ENCODE results near the gene IQCF2.
"Not testable (repeated sequence)": the region's sequence is repeated elsewhere in the genome, so short reads cannot be mapped to it uniquely, and the experiment has no call there.

Gene IQCF2

DNA sequence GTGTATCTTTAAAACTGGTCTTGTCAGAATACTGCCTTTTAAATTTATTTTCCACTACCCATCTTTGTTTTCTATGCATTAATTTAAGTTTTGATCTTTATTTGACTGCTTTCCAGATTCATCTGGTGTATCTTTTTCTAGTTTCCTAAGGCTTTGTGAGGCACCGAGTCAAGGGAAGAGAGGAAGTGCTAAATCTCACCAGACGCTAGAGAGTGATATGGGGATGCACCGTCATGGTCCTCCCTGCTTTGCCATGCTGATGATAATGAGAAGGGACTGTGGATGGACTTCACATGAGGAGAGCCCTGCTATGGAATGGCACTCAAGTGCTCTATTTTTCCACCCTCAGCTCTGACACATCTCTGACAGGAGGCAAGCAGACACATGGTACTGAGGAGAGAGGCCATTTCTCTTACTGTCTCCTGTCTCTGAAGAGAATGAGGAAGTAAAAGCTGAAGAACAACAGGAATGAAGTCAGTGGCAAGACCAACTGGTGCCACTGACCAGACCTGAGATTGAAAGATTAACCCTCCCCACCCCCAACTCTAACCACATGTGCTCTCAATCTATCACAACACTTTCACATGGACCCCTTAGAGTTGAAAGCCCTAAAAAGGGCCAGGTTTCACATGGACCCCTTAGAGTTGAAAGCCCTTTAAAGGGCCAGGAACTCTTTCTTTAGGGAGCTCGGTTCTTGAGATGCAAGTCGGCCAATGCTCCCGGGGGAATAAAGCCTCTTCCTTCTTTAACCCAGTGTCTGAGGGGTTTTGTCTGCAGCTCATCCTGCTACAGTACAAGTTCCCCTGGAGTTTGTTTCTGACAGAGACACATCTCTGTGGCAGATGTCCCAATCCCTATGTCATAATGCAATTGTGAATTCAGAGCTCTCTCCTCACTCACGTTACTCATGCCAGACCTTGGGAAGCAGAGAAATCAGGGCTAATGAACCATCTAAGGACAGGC is at the start of gene IQCF2:
Gene IQCF2 (plus strand): TSS at position 913 of the 963 bp plus-strand sequence. CDS start 52 bp downstream, outside the sequence.
- DNase-seq: no peak

DNA sequence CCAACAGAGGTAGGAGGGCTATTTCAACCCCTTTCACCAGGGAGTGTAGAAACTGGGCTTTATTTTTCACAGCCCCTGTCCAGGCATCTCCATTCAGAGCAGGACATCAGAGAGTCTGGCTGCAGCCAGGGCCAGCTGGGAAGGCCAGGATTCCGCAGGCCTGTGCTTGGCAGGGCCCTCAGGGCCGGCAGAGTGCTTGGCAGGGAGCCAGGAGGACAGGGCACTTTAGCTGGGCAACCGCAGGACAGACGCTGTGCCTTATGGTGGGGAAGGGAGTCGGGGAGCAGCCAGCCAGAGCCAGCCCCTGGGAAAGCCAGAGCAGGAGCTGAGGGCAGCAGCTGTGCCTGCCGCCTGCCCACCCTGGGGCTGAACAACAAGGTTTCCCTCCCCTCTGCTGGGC is 47.9 kb upstream of the IQCF2 start:
- peak; percentile 1 for DNase-seq

DNA sequence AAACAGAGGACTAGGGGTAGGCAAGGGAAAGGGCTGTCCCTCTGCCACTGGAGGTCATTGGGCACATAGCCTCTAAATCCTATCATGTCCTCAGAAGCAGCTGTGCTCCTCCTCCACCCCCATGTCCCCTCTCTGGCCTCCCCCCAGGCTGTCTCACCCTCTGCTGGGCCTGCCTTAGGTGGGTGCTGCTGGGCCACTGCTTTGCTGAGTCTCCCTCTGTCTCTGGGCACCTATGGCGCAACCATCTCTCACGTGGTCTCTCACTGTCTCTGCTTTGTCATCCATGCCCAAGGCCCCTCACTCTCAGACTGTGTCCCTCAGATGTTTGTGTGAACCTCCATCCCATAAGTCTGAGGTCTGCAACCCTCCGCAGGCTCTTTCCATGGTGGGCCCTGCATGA is 47.4 kb upstream of the IQCF2 start:
- no peak for DNase-seq

DNA sequence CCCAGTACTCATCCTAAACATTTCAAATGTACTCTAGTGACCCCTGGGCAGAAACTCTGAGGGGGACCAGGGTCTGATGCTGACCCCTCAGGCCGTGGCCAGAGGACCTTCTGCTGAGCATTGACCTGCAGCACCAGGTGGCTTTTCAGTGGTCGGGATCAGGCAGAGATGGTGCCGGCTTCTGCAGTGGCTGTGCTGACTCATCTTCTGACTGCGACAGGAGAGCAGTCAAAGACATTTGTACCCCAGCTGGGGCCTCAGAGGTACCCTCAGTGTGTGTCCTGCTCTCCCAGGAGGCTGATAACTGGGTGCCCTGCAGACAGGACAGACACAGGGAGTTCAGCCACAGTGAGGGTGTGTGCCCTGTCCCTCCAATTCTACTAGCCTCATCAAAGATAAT is 45.8 kb upstream of the IQCF2 start:
- no peak for DNase-seq

DNA sequence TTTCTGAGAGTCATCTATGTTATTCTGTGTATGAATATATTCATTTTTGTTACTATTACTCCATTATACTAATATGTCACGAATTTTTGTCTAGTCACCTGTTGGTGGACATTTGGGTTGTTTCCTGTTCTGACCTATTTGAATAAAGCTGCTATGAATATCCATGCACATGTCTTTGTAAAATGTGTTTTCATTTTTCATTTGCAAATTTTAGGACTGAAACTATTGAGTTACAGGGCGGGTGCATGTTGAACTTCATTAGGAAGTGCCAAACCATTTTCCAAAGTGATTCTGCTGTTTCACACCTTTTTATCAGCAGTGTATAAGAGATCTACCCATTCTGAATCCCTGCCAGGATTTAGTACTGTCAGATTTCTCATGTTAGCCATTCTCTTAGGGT is 44.7 kb upstream of the IQCF2 start:
- DNase-seq: no peak

DNA sequence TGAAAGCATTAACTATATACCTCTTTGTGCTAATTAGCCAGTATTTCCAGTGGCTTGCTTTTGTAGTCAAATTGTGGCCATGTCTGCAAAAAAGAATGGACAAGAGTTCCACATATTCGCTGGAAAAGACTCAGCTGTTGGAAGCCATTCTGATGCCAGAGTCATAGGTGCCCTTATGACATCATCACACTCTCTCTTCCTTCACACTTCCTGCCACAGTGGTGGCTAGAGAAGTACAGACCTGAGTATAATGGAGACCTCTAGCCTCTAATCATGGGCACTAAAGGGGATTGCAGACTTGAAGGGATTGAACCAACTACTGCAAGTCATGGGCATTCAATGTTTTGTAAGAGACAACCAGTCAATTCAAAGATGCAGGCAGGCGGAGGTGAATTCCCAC is 44.0 kb upstream of the IQCF2 start:
- DNase-seq: no peak

DNA sequence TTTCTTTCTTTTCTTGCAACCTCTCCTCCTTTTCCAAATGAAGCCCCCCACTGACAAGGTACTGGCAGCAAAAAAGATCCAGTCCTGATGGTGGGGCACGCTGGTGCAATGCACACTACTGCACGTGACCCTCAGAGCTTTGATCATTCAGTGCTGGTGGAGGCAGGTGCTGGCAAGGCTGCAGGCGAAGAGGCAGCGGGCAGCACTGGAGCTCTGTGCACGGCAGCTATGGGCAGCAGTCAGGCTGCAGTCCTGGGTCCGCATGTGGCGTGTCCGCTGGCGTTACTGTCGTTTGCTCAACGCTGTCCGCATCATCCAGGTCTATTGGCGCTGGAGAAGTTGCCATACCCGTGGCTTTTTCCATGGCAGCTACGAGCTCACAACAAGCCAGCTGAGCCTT is 42.3 kb upstream of the IQCF2 start:
- DNase-seq: no peak

DNA sequence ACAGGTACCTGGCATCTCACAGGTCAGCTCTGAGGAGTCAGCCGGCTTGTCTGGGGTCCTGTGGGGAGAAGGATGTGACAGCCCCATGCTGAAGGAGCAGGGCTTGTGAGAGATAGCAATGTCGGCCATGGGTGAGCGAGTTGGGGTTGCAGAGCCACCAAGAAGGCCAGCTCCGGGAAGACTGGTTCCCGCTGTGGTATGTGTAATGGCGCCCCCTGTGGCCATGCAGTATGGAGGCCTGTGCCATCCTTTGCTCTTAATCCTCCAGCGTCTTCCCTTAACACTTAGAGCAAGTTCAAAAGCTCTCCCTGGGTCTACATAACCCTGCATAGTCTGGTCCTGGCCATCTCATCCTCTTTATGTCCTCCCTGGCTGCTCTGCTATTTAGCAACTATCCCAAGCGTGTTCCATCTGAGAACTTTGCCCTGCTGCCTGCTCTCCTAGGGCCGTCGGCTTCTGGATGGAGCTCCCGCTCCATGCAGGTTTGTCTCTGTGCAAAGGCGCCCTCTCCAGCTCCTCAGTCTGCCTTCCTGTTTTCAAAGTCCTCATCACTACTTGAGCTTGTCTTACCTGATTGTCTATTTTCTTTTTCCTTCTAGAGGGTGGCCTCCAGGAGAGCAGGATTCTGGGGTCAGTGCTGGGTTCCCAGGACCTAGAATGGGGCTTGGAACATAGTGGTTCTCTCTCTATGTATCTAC is 41.6 kb upstream of the IQCF2 start:
- DNase-seq: peak; percentile 14

DNA sequence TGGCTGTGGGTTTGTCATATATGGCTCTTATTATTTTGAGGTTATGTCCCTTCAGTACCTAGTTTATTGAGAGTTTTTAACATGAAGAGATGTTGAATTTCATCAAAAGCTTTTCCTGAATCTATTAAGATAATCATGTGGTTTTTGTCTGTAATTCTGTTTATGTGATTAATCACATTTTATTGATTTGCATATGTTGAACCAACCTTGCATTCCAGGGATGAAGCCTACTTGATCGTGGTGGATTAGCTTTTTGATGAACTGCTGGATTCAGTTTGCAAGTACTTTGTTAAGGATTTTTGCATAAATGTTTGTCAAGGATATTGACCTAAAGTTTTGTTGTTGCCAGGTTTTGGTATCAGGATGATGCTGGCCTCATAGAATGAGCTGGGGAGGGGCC is 33.1 kb upstream of the IQCF2 start:
- no peak for DNase-seq

DNA sequence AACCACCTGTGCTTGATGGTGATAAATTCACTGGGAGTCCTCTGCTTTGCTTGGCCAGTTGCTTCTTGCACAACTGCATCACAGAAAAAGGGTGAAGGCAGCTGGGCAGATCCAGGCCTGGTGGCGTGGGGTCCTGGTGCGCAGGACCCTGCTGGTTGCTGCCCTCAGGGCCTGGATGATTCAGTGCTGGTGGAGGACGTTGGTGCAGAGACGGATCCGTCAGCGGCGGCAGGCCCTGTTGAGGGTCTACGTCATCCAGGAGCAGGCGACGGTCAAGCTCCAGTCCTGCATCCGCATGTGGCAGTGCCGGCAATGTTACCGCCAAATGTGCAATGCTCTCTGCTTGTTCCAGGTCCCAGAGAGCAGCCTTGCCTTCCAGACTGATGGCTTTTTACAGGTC is 31.1 kb upstream of the IQCF2 start:
- DNase-seq: no peak

DNA sequence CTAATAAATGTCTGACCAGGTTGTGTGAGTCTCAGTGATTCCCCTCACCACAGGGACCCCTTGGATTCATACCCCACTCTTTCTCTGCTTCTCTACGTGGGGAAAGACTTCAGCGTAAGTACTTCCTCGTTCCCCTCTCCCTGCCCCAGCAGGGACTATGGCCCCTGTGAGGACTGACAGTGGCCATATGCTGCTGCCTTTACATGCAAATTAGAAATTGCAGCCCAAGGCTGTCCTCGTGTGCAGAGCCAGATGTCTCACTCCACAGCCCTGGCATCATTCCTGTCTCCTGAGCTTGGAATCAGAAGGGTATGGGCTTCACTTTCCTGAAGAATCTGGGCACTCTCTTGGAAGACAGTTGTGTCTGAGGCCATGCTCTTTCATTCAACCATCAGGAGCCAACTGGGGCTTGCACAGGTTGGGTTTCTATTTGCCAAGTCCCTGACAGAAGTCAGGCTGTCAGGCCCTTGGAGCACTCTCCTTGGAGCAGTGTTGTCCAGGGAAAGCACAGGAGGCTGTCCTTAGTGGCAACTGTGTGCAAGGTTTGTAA is 30.5 kb upstream of the IQCF2 start:
- DNase-seq: no peak

DNA sequence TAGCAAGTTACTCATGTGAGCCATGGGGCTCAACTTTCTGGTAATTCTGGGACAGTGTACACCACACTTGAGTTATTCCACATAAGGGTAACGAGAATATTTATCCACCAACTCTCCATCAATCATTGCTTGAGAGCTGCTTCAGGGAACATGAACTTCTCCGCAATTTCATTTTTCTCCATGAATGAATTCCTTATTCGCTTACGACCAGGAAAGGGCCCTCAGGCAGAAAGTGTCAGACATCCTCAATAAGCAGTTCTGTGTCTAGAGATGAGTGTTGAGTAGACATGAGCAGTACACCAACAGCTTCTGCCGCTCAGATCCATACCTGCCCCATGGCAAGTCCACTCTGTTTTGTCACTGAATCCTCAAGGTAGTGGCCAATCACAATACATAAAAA is 24.8 kb upstream of the IQCF2 start:
- DNase-seq: no peak

DNA sequence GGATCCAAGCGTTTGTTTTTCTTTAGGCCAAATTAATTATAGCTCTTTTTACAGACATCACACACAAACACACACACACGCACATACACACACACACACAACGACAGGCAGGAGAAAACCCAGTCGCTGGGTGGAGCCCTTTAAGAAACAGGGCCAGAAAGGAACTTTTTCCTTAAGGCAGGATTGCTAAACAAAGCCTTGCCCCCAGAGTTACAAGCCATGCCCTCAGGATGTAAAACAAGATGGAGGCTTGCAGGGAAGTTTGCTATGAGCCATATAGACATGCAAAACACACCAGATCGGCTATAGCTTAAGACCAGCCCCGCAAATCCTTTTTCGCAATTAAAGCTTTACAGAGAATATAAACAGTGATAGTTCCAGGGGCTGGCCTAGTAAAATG is 16.3 kb upstream of the IQCF2 start:
- DNase-seq: no peak

DNA sequence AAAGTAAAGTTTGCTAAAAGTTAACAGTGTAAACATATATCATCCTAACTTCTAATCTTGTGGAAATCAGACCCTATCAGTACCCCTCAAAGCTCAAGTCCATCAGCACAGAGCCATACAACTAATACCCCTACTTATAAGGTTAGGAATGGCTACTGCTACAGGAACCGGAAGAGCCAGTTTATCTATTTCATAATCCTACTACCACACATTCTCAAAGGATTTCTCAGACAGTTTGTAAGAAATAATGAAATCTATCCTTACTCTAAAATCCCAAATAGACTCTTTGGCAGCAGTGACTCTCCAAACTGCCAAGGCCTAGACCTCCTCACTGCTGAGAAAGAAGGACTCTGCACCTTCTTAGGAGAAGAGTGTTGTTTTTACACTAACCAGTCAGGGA is 6.0 kb upstream of the IQCF2 start:
- DNase-seq: not testable (repeated sequence)

DNA sequence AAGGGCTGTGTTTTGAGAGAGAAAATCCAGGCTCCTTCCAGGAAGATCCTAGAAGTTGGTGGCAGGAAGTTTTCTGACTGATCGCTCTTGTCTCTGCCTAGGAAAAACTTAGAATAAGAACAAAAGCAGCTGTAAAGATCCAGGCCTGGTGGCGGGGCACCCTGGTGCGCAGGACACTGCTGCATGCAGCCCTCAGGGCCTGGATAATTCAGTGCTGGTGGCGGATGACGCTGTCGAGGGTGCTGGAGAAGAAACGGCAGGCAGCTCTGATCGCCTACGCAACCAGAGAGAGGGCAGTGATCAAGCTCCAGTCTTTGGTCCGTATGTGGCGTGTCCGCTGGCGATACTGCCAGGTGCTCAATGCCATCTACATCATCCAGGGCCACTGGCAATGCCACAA is 1.5 kb downstream of the IQCF2 start:
- no peak for DNase-seq

DNA sequence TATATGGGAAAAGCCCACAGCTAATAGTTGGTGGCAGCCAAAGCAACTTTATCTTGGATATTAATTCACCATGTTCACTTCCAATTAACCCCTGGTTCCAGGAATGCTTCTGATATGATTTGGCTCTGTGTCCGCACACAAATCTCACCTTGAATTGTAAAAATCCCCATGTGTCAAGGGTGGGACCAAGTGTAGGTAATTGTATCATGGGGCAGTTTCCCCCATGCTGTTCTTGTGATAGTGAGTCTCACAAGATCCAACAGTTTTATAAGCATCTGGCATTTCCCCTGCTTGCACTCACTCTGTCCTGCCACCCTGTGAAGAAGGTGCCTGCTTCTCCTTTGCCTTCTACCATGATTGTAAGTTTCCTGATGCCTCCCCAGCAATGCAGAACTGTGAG is 7.5 kb downstream of the IQCF2 start:
- not testable (repeated sequence) for DNase-seq

DNA sequence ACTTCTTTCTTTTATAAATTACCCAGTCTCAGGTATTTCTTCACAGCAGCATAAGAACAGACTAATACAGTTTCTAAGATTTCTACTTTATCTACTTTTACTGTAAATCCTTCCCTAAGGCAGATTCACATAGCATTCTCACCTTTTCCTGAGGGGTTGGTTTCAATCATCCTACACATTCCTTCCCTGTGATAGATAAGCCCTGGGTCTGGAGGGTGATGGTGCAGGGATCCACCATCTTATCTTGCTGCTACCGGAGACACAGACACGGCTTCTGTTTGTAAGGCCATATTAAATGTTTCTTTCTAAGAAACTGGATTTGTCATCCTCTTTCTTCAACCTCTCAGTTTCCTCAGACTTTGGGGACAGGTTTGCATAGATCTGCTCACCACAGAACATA is 7.9 kb downstream of the IQCF2 start:
- DNase-seq: no peak

DNA sequence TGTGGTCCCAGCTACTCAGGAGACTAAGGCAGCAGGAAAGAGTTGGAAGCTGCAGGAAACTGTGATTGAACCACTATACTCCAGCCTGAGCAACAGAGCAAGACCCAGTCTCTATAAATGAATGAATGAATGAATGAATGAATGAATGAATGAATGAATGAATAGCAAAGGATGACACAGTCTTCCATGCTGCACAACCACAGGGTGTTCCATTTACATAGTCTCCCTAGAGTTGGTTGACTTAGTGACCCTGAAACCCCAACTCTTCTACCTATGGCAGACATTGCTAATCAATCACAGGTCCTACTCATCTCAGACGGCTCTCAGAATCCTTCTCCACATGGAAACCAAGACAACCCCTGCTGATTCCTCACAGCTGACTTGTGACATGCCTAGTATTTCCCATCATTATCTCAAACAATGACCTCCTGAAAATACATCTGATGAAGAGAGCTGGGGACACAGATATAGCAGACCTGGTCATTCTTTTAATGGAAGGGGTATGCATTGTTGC is 11.9 kb downstream of the IQCF2 start:
- no peak for DNase-seq

DNA sequence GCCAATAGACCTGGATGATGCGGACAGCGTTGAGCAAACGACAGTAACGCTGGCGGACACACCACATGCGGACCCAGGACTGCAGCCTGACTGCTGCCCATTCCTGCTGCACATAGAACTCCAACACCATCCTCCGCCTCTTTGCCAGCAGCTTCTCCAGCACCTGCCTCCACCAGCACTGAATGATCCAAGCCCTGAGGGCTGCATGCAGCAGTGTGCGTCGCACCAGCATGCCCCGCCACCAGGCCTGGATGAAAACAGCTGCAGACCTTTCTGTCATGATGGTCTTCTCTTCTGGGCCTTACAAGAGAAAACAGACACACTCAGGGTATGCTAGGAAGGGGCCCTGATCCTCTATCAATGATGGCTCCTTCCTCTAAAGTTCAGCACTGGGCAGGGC is 12.5 kb downstream of the IQCF2 start:
- DNase-seq: no peak

DNA sequence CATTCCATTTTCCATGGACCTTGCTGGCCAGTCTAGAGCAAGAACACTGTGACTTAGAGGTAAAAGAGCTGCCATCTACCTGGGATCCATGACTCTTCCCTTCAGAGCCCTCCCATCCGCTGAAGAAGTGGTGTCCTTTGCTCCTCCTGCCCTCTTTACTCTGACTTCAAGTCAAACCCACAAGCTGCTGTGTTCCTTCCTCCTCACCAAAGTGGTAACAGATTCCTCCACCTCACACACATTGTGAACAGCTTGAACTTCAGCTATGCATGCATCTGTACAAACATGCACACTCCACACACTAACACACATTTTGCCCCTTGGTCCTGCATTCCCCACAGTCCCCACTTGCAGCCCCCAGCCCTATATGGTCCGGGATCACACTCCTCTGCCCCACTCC is 13.0 kb downstream of the IQCF2 start:
- no peak for DNase-seq

DNA sequence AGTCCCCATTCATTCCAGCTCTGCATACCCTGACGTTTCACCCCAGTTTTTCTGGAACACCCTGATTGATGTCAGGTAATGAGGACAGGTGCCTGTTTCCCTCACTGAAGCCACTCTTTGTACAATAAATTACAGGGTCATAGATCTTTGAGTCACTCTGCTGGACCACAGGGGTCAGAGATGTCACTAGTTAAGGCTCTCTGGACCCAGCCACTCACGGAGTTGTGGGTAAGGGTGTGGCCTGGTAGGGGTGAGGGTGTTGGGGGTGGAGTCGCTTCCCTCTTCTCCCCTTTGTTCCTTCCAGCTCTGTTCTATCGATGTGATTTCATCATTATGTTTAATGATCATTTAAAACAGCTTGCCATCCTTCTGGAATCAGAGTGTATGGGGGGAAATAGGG is 13.5 kb downstream of the IQCF2 start:
- no peak for DNase-seq

DNA sequence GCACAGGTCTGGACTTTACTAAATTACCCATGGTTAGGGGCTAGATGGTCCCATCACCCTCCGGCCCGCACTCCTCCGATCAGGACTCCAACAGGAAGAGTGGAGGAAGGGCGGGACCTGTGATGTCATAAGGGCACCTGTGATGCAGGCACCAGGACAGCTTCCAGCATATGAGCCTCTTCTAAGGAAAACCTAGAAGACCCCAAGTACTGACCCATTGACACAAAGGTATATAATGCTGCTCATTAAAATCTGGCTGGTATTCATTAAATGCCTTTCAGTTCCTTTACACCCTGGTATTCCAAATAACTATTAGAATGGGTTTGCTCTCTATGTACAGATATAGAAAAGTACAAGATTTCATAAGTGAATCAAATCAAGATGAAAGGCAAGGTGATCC is 14.1 kb downstream of the IQCF2 start, which contains the start of gene IQCF5:
Gene IQCF5 (minus strand): TSS at position 101 of the 400 bp plus-strand sequence. CDS start 70 bp downstream, at position 31.
- no peak for DNase-seq

DNA sequence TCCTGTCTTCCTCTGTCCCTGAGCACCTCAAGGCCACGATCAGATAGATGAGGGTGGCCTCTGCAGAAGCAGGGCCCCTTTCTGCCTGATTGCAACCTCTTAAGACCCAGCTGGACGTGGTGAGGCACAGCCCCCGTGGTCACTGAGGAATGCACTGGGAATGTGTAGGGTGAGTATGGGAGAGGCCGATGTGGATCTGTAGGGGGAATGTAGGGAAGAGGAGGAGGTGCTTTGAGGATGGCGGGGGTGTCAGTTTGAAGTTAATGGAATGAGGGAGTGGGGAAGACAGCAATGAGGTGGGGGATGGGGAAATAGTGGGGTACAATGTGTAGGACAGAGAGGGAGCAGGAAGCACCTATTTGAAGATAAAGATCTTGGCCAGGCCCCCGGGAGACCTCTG is 14.8 kb downstream of the IQCF2 start:
- no peak for DNase-seq

DNA sequence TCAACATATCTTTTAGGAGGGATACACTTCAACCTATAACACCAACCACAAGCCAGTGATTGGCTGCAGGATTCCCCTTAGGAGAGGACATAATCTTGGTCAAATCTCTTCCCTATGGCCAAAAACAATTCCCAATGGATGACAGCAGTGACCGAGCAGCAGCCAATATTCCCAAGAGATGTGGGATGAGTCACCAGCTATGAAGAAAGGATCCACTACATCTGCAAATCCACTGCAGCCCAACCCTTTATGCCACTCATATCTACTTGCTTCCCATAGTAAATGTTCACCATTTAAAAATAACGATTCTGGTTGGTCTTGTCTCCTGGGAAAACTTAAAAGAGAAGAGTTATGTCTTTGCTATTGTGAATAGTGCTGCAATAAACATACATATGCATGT is 18.5 kb downstream of the IQCF2 start:
- DNase-seq: no peak
